ENCODE results near the gene RNPEPL1.

Gene RNPEPL1

GRCh38 chr2:240591784-240592183 lies 23.5 kb downstream of the RNPEPL1 start:
- DNase-seq (ENCODE audit: low read depth): no peak

GRCh38 chr2:240593026-240593702 lies 24.9 kb downstream of the RNPEPL1 start:
- DNase-seq (ENCODE audit: low read depth): no peak

- no peak for DNase-seq (ENCODE audit: low read depth)
Observed at GRCh38 chr2:240593703-240594451, 25.6 kb downstream of the RNPEPL1 start.

GRCh38 chr2:240594511-240595380 lies 26.5 kb downstream of the RNPEPL1 start:
- no peak for DNase-seq (ENCODE audit: low read depth)

- DNase-seq (ENCODE audit: low read depth): peak; percentile 19
Observed at GRCh38 chr2:240595381-240596079, 27.2 kb downstream of the RNPEPL1 start.

GRCh38 chr2:240596080-240596460 lies 27.8 kb downstream of the RNPEPL1 start:
- no peak for DNase-seq (ENCODE audit: low read depth)

GRCh38 chr2:240596491-240596931 lies 28.2 kb downstream of the RNPEPL1 start:
- DNase-seq (ENCODE audit: low read depth): no peak

GRCh38 chr2:240597054-240597418 lies 28.8 kb downstream of the RNPEPL1 start:
- DNase-seq (ENCODE audit: low read depth): no peak

GRCh38 chr2:240597419-240598181 lies 29.3 kb downstream of the RNPEPL1 start:
- no peak for DNase-seq (ENCODE audit: low read depth)

GRCh38 chr2:240598311-240598911 lies 30.1 kb downstream of the RNPEPL1 start:
- no peak for DNase-seq (ENCODE audit: low read depth)

- DNase-seq (ENCODE audit: low read depth): no peak
Observed at GRCh38 chr2:240599141-240599583, 30.9 kb downstream of the RNPEPL1 start.

- no peak for DNase-seq (ENCODE audit: low read depth)
Observed at GRCh38 chr2:240600451-240600961, 32.2 kb downstream of the RNPEPL1 start.

- DNase-seq (ENCODE audit: low read depth): no peak
Observed at GRCh38 chr2:240601061-240601830, 33.0 kb downstream of the RNPEPL1 start.

GRCh38 chr2:240601831-240602160 lies 33.5 kb downstream of the RNPEPL1 start:
- no peak for DNase-seq (ENCODE audit: low read depth)

GRCh38 chr2:240602266-240603050 lies 34.2 kb downstream of the RNPEPL1 start:
- no peak for DNase-seq (ENCODE audit: low read depth)

- DNase-seq (ENCODE audit: low read depth): no peak
Observed at GRCh38 chr2:240603081-240603835, 35.0 kb downstream of the RNPEPL1 start.

- DNase-seq (ENCODE audit: low read depth): no peak
Observed at GRCh38 chr2:240603846-240604245, 35.6 kb downstream of the RNPEPL1 start.

GRCh38 chr2:240604291-240604938 lies 36.1 kb downstream of the RNPEPL1 start:
- DNase-seq (ENCODE audit: low read depth): no peak

All from stimulated activated CD8-positive, alpha-beta memory T cell treated with anti-CD3 and anti-CD28 coated beads, Interleukin-4, amount 100 ng/mL, for 24 hours (primary cell).